HL-60 (cell line): ENCODE data around the gene MTREX.

Source experiments
- GABPA ChIP-seq: IDR thresholded peaks from 2 replicates; pipeline ENCODE4 v1.6.1; 2012; ENCODE audit warnings: low read depth
- POLR2AphosphoS5 ChIP-seq: IDR thresholded peaks from 2 replicates; pipeline ENCODE4 v1.6.1; 2012; ENCODE audit warnings: low read depth
- REST ChIP-seq: IDR thresholded peaks from 2 replicates; pipeline ENCODE4 v1.6.1; 2012; ENCODE audit warnings: low read depth; ENCODE audit not compliant: insufficient replicate concordance
- TF ChIP-seq, protein P1 (sequence below): IDR thresholded peaks from one replicate; pipeline ENCODE4 v1.5.1; 2011; ENCODE audit warnings: low read length, control low read depth, inconsistent platforms; ENCODE audit not compliant: insufficient read depth

- no peak for TF ChIP-seq GABPA
- TF ChIP-seq, protein P1, sequence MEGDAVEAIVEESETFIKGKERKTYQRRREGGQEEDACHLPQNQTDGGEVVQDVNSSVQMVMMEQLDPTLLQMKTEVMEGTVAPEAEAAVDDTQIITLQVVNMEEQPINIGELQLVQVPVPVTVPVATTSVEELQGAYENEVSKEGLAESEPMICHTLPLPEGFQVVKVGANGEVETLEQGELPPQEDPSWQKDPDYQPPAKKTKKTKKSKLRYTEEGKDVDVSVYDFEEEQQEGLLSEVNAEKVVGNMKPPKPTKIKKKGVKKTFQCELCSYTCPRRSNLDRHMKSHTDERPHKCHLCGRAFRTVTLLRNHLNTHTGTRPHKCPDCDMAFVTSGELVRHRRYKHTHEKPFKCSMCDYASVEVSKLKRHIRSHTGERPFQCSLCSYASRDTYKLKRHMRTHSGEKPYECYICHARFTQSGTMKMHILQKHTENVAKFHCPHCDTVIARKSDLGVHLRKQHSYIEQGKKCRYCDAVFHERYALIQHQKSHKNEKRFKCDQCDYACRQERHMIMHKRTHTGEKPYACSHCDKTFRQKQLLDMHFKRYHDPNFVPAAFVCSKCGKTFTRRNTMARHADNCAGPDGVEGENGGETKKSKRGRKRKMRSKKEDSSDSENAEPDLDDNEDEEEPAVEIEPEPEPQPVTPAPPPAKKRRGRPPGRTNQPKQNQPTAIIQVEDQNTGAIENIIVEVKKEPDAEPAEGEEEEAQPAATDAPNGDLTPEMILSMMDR: no peak
- no peak for TF ChIP-seq REST
- TF ChIP-seq POLR2AphosphoS5: no peak
Measured at GRCh38 chr5:55308254-55308836, 556 bp downstream of the MTREX start.
